HepG2 (cell line): ENCODE data around the gene DNPH1. TPM values are rescaled to one million over a fixed set of nuclear protein-coding genes. Genes with fewer than 3 reads are reported as not detected.

Source experiments
- BCL6 ChIP-seq: IDR thresholded peaks from 2 replicates; pipeline ENCODE4 v1.6.1; 2016; ENCODE audit warnings: missing genetic modification reagents, missing compliant biosample characterization
- CREB1 ChIP-seq, 2 experiments: fragments of 450-650 bp in 1 of 2; IDR thresholded peaks; 2 replicates each; pipeline ENCODE4 v1.6.1; 2016 to 2017; ENCODE audit warnings: control low read depth in 1 of 2, mild to moderate bottlenecking in 1 of 2, missing compliant biosample characterization in 1 of 2, missing genetic modification characterization in 1 of 2
- FOXJ3 ChIP-seq: sonication (generic); formaldehyde crosslinking; IDR thresholded peaks from 2 replicates; pipeline ENCODE4 v1.4.0; 2020; ENCODE audit warnings: missing genetic modification reagents, mild to moderate bottlenecking, borderline replicate concordance
- FOXP1 ChIP-seq, 2 experiments: fragments of 450-650 bp in 1 of 2; IDR thresholded peaks; 2 replicates each; pipeline ENCODE4 v1.6.1; 2017 to 2018; ENCODE audit warnings: antibody characterized with exemption in 1 of 2
- HNF4A ChIP-seq: sonication (generic); formaldehyde crosslinking; IDR thresholded peaks from 2 replicates; pipeline ENCODE4 v1.4.0; 2020; ENCODE audit warnings: missing genetic modification reagents
- KLF13 ChIP-seq: sonication (generic); formaldehyde crosslinking; IDR thresholded peaks from 2 replicates; pipeline ENCODE4 v1.4.0; 2020; ENCODE audit warnings: mild to moderate bottlenecking, missing genetic modification reagents
- MAFF ChIP-seq: IDR thresholded peaks from 2 replicates; pipeline ENCODE4 v1.6.1; 2011; ENCODE audit warnings: low read depth, low read length, improper control_type of control experiment
- MIER3 ChIP-seq: IDR thresholded peaks from 2 replicates; pipeline ENCODE4 v1.6.1; 2016; ENCODE audit warnings: missing compliant biosample characterization, borderline replicate concordance
- NFATC3 ChIP-seq: sonication (generic); formaldehyde crosslinking; IDR thresholded peaks from 2 replicates; pipeline ENCODE4 v1.5.1; 2020; ENCODE audit warnings: mild to moderate bottlenecking, missing genetic modification reagents
- NR3C1 ChIP-seq: sonication (generic); formaldehyde crosslinking; IDR thresholded peaks from 2 replicates; pipeline ENCODE4 v1.4.0; 2020; ENCODE audit warnings: missing genetic modification reagents
- PHF5A ChIP-seq: IDR thresholded peaks from one replicate; pipeline ENCODE4 v1.6.1; 2018; ENCODE audit warnings: low read depth, missing genetic modification reagents; ENCODE audit not compliant: unreplicated experiment
- PITX1 ChIP-seq: sonication (generic); formaldehyde crosslinking; IDR thresholded peaks from 2 replicates; pipeline ENCODE4 v1.5.1; 2020; ENCODE audit warnings: mild to moderate bottlenecking, missing genetic modification reagents
- RXRB ChIP-seq: IDR thresholded peaks from 2 replicates; pipeline ENCODE4 v1.6.1; 2016; ENCODE audit warnings: borderline replicate concordance, missing genetic modification reagents, missing compliant biosample characterization
- SNRNP70 ChIP-seq: fragments of 200-400 bp; formaldehyde crosslinking; IDR thresholded peaks from 2 replicates; pipeline ENCODE4 v1.6.1; 2017; ENCODE audit warnings: mild to moderate bottlenecking, low read depth, low read length, moderate library complexity
- TEAD3 ChIP-seq: optimal IDR thresholded peaks from 2 replicates; pipeline ENCODE3; 2016; ENCODE audit warnings: borderline replicate concordance
- ZNF121 ChIP-seq: sonication (generic); formaldehyde crosslinking; IDR thresholded peaks from 2 replicates; pipeline ENCODE4 v1.5.0; 2020; ENCODE audit warnings: mild to moderate bottlenecking, missing genetic modification reagents
- ZNF512 ChIP-seq: sonication (generic); formaldehyde crosslinking; IDR thresholded peaks from 2 replicates; pipeline ENCODE4 v1.4.0; 2020; ENCODE audit warnings: mild to moderate bottlenecking, missing genetic modification reagents
- ZSCAN25 ChIP-seq: sonication (generic); formaldehyde crosslinking; IDR thresholded peaks from 2 replicates; pipeline ENCODE4 v1.8.0; 2022; ENCODE audit warnings: mild to moderate bottlenecking, missing genetic modification reagents
- polyA plus RNA-seq, 8 experiments: library from polyadenylated mRNA; depleted of rRNA in 3 of 8; stranded (reverse) in 7 of 8; unstranded in 1 of 8; fragments of >200 nt; fragmentation: Illumina TruSeq in 4 of 8; extraction: Trizol in 4 of 8; gene quantifications; 2 replicates each; pipeline versions ENCODE4 v1.2.1 to v1.2.3, GENCODE V29; 2011 to 2016; ENCODE audit warnings: low read depth in 4 of 8, missing spikeins in 1 of 8, mixed read lengths in 1 of 8; ENCODE audit not compliant: insufficient read depth in 1 of 8
- total RNA-seq, 5 experiments: library from RNA; depleted of rRNA; stranded (reverse); fragments of >200 nt; fragmentation: Illumina TruSeq; extraction: Trizol; gene quantifications; 2 replicates each; pipeline ENCODE4 v1.2.3, GENCODE V29; 2016; ENCODE audit warnings: low read depth in 1 of 5
- TF ChIP-seq, protein P1 (sequence below): fragments of 450-650 bp; IDR thresholded peaks from 2 replicates; pipeline ENCODE4 v1.6.1; 2017
- TF ChIP-seq, protein P2 (sequence below): sonication (generic); formaldehyde crosslinking; IDR thresholded peaks from 2 replicates; pipeline ENCODE4 v1.4.0; 2020; ENCODE audit warnings: missing genetic modification reagents
- TF ChIP-seq, protein P3 (sequence below): sonication (generic); formaldehyde crosslinking; IDR thresholded peaks from 2 replicates; pipeline ENCODE4 v1.8.0; 2022; ENCODE audit warnings: mild to moderate bottlenecking, missing genetic modification reagents
- TF ChIP-seq, protein P4 (sequence below): sonication (generic); formaldehyde crosslinking; IDR thresholded peaks from 2 replicates; pipeline ENCODE4 v1.9.0; 2022; ENCODE audit warnings: missing genetic modification reagents, mild to moderate bottlenecking, borderline replicate concordance

DNPH1 gene
- total and polyA plus RNA-seq, 2 of the 13 experiments (the other 11 are each of a cell fraction or from before 2014, with no cell fraction given): 56.5 to 75.1 TPM

- TF ChIP-seq PITX1 (CRISPR knock-in tag) (peak; percentile 50; the same call in 1 of the 2 replicates), ZNF512 (CRISPR knock-in tag) (no peak), NFATC3 (CRISPR knock-in tag) (no peak), MAFF (no peak), HNF4A (CRISPR knock-in tag) (peak; percentile 24; the same call in 1 of the 2 replicates), NR3C1 (CRISPR knock-in tag) (no peak), ZSCAN25 (CRISPR knock-in tag) (no peak), FOXJ3 (no peak), TEAD3 (CRISPR knock-in tag) (no peak), BCL6 (CRISPR knock-in tag) (peak; percentile 2; the same call in 1 of the 2 replicates), CREB1 (IDR thresholded peaks at IDR 0.05) (no peak), CREB1 (CRISPR knock-in tag; IDR thresholded peaks at IDR 0.05) (peak; percentile 70; the same call in 1 of the 2 replicates), PHF5A (CRISPR knock-in tag) (no peak), KLF13 (CRISPR knock-in tag) (0 out of 2 replicates have a peak, but pooled peaks have one; percentile 59), SNRNP70 (no peak), MIER3 (0 out of 2 replicates have a peak, but pooled peaks have one; percentile 8), ZNF121 (CRISPR knock-in tag) (no peak), RXRB (CRISPR knock-in tag) (no peak), FOXP1 (IDR thresholded peaks at IDR 0.05) (no peak), FOXP1 (CRISPR knock-in tag; IDR thresholded peaks at IDR 0.05) (no peak)
- TF ChIP-seq, protein P1, sequence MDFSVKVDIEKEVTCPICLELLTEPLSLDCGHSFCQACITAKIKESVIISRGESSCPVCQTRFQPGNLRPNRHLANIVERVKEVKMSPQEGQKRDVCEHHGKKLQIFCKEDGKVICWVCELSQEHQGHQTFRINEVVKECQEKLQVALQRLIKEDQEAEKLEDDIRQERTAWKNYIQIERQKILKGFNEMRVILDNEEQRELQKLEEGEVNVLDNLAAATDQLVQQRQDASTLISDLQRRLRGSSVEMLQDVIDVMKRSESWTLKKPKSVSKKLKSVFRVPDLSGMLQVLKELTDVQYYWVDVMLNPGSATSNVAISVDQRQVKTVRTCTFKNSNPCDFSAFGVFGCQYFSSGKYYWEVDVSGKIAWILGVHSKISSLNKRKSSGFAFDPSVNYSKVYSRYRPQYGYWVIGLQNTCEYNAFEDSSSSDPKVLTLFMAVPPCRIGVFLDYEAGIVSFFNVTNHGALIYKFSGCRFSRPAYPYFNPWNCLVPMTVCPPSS: no peak
- TF ChIP-seq, protein P2, sequence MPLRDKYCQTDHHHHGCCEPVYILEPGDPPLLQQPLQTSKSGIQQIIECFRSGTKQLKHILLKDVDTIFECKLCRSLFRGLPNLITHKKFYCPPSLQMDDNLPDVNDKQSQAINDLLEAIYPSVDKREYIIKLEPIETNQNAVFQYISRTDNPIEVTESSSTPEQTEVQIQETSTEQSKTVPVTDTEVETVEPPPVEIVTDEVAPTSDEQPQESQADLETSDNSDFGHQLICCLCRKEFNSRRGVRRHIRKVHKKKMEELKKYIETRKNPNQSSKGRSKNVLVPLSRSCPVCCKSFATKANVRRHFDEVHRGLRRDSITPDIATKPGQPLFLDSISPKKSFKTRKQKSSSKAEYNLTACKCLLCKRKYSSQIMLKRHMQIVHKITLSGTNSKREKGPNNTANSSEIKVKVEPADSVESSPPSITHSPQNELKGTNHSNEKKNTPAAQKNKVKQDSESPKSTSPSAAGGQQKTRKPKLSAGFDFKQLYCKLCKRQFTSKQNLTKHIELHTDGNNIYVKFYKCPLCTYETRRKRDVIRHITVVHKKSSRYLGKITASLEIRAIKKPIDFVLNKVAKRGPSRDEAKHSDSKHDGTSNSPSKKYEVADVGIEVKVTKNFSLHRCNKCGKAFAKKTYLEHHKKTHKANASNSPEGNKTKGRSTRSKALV (CRISPR knock-in tag): no peak; the same call in 1 of the 2 replicates
- TF ChIP-seq, protein P3, sequence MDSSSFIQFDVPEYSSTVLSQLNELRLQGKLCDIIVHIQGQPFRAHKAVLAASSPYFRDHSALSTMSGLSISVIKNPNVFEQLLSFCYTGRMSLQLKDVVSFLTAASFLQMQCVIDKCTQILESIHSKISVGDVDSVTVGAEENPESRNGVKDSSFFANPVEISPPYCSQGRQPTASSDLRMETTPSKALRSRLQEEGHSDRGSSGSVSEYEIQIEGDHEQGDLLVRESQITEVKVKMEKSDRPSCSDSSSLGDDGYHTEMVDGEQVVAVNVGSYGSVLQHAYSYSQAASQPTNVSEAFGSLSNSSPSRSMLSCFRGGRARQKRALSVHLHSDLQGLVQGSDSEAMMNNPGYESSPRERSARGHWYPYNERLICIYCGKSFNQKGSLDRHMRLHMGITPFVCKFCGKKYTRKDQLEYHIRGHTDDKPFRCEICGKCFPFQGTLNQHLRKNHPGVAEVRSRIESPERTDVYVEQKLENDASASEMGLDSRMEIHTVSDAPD: no peak
- TF ChIP-seq, protein P4, sequence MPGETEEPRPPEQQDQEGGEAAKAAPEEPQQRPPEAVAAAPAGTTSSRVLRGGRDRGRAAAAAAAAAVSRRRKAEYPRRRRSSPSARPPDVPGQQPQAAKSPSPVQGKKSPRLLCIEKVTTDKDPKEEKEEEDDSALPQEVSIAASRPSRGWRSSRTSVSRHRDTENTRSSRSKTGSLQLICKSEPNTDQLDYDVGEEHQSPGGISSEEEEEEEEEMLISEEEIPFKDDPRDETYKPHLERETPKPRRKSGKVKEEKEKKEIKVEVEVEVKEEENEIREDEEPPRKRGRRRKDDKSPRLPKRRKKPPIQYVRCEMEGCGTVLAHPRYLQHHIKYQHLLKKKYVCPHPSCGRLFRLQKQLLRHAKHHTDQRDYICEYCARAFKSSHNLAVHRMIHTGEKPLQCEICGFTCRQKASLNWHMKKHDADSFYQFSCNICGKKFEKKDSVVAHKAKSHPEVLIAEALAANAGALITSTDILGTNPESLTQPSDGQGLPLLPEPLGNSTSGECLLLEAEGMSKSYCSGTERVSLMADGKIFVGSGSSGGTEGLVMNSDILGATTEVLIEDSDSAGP: no peak; the same call in 1 of the 2 replicates
Observed at GRCh38 chr6:43246301-43247113, 17.2 kb upstream of the DNPH1 start (continued).
